Activated CD8-positive, alpha-beta memory T cell treated with anti-CD3 and anti-CD28 coated beads, Interleukin-2, amount 50 U/mL, for 1 hour (primary cell): ENCODE data around the gene ANKRD13C.
"Not testable (repeated sequence)": the region's sequence is repeated elsewhere in the genome, so short reads cannot be mapped to it uniquely, and the experiment has no call there.

Experiments
- DNase-seq: peaks from one replicate; pipeline ENCODE4 v3.0.0-alpha.2; 2020; ENCODE audit errors: extremely low read depth

ANKRD13C gene

GRCh38 chr1:70360321-70360720, 5.8 kb upstream of the ANKRD13C start:
- no peak for DNase-seq

DNA sequence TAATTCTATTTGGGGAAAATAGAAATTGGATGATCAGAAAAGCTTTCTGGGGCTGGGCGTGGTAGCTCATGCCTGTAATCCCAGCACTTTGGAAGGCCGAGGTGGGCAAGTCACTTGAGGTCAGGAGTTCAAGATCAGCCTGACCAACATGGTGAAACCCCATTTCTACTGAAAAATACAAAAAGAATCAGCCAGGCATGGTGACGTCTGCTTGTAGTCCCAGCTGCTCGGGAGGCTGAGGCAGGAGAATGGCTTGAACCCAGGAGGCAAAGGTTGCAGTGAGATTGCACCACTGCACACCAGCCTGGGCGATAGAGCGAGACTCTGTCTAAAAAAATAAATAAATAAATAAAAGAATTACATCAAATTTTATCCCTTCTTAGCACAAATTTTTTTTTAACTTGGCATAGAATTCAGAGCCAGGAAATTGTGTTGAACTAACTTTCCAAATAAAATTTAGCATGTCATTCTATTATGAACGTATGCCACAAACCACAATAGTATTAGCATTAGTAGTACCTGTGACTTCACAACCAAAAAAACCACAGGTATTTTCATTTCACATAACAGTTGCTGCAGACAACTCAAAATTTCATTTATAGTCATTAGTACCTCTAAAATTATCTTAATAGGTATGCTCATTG, 4.5 kb upstream of the ANKRD13C start:
- no peak for DNase-seq

DNA sequence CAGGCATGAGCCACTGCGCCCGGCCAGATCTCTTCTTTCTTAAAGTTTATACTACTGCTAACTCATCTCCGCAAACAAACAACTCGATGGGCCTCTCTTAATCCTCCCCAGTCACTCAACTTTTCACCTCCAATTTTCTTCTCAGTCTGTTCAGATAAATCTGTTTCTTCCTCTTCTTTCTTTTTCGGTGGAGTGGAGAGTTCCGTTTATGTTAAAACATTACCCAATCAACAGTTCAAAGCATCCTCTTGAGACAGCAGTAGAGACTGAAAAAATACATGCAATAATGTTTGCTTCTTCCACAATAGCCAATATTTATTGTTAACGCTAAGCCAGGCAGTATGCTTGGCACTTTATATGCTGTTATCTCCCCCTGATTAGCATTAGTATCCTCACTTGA, 1.4 kb upstream of the ANKRD13C start:
- no peak for DNase-seq

DNA sequence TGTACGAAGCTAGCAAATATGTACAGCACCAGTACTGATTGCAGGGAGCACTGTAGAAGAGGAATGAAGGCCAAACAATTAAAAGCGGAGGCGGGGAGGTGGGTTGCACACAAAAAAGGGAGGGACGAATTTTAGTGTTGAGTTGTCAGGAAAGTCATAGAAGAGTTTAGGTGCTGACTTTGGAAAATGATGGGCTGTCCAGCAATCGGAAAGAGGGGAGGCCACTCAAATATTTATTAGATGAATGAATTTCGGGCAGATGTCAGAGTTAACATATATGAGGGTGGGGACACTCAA, 537 bp upstream of the ANKRD13C start:
- no peak for DNase-seq

- DNase-seq, result no peak
Observed at GRCh38 chr1:70353601-70354331, 756 bp downstream of the ANKRD13C start.

- no peak for DNase-seq
Observed at GRCh38 chr1:70353044-70353443, 1.5 kb downstream of the ANKRD13C start.

DNA sequence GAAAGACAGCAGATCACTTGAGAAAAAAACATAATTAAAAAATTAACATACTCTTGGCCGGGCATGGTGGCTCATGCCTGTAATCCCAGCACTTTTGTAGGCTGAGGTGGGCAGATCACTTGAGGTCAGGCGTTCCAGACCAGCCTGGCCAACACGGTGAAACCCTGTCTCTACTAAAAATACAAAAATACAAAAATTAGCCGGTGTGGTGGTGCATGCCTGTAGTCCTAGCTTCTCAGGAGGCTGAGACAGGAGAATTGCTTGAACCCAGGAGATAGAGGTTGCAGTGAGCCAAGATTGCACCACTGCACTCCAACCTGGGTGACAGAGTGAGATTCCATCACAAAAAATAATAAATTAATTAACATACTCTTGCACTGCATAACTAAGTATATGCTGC, 4.7 kb downstream of the ANKRD13C start:
- DNase-seq, result not testable (repeated sequence)

- no peak for DNase-seq
Observed at GRCh38 chr1:70348399-70349165, 5.9 kb downstream of the ANKRD13C start.

- DNase-seq, result not testable (repeated sequence)
Observed at GRCh38 chr1:70339644-70340043, 14.9 kb downstream of the ANKRD13C start.

- no peak for DNase-seq
Observed at GRCh38 chr1:70336050-70336449, 18.5 kb downstream of the ANKRD13C start.

DNA sequence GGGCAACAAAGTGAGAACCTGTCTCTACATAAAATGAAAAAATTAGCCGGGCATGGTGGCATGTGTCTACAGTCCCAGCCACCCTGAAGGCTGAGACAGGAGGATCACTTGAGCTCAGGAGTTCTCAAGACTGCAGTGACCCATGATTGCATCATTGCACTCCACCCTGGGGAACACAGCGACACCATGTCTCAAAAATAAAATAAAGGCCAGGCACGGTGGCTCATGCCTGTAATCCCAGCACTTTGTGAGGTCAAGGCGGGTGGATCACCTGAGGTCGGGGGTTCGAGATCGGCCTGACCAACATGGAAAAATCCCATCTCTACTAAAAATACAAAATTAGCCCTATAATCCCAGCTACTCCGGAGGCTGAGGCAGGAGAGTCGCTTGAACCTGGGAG, 20.1 kb downstream of the ANKRD13C start:
- no peak for DNase-seq

GRCh38 chr1:70333245-70333644, 21.3 kb downstream of the ANKRD13C start:
- no peak for DNase-seq

GRCh38 chr1:70331962-70332361, 22.6 kb downstream of the ANKRD13C start:
- DNase-seq, result no peak

DNA sequence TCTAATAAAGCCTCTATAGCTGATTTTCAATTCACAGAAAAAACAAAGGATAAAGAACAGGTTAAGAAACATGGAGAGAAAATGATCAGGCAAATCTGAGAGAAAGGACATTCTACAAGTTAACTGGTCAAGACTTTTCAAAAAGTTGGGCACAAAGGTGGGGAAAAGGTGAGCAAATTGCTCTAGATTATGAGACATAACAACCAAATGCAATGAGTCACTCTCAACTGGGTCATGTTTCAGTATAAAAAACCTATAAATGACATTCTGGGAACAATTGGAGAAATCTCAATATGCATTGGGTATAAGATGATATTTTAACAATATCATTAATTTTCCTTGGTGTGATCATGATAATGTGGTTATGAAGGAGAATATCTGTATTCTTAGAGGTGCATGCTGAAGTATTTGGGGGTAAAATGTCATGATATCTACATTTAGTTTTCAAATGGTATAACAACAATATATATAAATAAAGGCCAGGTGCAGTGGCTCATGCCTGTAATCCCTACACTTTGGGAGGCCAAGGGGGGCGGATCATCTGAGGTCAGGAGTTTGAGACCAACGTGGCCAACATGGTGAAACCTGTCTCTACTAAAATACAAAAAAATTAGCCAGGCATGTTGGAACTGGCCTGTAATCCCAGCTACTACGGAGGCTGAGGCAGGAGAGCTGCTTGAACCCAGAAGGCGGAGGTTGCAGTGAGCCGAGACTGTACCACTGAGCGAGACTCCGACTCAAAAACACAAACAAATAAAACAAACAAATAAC, 27.0 kb downstream of the ANKRD13C start:
- DNase-seq, result no peak

DNA sequence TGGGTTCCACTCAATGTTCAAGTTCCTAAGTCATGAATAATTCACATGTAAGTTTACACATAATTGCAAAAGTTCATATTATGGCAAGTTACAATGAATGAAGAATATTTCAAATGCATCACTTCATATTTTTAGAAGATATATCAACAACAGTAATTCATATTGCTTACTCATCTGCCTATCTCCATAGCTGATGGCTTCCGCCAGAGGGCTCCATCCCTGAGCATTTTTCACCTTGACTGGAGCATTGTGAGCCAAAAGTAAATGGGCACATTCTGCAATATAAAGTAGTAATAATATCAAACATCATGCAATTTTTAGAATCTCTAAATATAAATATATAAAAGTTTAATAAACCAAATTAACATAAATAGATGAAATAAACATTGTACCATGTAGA, 29.8 kb downstream of the ANKRD13C start:
- DNase-seq, result no peak

GRCh38 chr1:70319750-70320149, 34.8 kb downstream of the ANKRD13C start:
- DNase-seq, result no peak

DNA sequence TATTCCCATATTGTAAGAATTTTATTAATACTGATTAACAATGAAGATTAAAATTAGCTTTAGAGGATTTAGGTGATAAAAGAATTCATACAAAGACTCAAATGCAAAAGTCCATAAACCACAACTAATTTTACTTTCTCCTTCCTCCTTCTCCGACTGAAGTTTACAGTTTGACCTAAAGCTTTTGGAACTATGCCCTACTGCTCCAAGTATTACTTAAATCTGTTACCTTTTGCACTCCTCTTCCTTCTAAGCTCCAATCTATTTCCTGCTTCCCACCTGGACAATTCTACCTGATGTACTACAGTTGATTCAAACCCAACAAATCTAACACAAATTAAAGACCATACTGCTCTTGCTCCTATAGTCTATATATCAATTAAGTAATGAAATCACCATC, 36.3 kb downstream of the ANKRD13C start:
- no peak for DNase-seq

- DNase-seq, result no peak
Observed at GRCh38 chr1:70317087-70317486, 37.4 kb downstream of the ANKRD13C start.

DNA sequence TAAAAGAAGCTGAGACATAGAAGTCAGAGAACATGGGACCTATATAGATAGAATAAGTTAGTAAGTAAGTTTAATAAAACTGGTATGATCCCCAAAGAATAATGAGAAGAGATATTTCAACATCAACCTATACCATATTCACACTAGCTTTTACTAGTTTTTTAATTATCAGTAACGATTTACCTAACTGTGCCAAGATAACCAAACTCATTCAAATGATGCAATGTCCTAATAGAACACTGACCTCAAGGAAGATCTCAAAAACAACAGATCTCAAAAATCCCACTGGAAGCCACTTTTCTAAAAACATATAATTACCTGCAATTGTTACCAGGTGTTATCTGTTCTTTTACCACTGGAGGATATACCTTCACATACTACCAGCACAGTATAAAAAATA, 38.7 kb downstream of the ANKRD13C start:
- DNase-seq, result no peak

DNA sequence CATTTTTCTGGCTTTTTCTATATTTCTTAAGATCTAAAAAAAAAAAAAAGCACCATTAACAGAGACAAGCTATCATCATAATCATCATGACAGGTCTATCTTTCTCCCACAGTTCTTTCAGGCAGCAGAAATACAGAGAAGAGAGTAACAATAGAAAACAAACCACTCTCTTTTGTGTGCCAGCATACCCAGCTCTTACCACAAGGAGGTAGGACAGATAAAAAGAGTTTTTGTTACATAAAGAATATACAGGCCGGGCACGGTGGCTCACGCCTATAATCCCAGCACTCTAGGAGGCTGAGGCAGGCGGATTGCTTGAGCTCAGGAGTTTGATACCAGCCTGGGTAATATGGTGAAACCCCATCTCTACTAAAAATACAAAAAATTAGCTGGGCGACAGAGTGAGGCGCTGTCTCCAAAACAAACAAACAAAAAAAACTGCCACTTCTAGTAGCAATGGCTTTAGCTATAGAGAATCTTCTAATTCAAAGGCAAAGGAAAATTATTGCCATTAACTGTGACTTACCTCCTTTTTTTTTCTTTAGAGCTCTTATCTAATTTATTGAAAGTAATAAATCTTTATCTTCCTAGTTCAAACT, 39.7 kb downstream of the ANKRD13C start:
- DNase-seq, result no peak

DNA sequence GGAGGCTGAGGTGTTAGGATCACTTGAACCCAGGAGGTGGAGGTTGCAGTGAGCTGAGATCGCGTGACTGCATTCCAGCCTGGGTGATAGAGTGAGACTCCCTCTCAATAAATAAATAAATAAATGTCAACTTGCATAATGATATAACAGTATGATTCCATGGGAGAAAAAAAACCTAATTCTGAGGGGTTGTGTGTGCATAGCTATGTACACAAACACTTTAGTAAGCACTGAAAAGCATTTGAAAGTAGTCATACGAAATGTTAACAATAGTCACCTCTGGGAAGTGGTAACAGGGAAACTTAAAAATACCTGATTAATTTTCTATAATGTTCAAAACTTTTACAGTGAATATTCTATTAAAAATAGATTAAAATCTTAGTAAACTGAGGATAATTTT, 43.2 kb downstream of the ANKRD13C start:
- no peak for DNase-seq

- DNase-seq, result no peak
Observed at GRCh38 chr1:70299472-70299871, 55.0 kb downstream of the ANKRD13C start.
